Measurements from ENCODE around the gene SPO11.

Gene SPO11

DNA sequence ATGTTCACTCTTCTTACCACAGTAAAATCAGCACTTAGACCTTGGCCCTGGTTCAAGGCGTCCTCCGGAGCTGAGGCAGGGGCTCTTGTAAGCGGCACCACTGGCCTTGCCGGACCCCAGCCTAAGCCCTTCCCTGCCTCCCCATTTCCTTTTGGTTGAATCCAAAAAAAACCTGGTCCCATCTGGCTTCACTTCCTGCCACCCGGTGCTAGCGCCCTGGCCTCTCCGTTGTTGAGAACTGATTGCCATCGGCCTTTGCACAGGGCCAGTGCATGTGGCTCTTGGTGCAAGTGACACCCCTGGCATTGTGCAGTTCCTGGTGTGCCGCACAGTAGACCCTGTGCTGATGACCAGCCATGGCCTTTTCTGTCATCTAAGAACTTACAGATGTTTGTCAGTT, 42.6 kb downstream of the SPO11 start:
- H3K79me2 ChIP-seq (ENCODE audit: control insufficient read depth, low read length): no peaks in the 10 kb centered on the region; the same call in 1 of the 2 replicates
- H3K9me3 ChIP-seq (ENCODE audit: control insufficient read depth, insufficient read depth, low read length): no peaks in the 10 kb centered on the region
- no peak overlapping the region for H3K4me3 ChIP-seq (ENCODE audit: low read length)
- H4K20me1 ChIP-seq (ENCODE audit: control insufficient read depth, insufficient read depth, low read depth, low read length): peaks cover 4% of the 10 kb centered on the region; the same call in 1 of the 2 replicates
- no peak overlapping the region for H3K4me2 ChIP-seq (ENCODE audit: low read length)
- H3K27ac ChIP-seq (ENCODE audit: low read depth, low read length): no peak overlapping the region
- H3K4me1 ChIP-seq (ENCODE audit: control insufficient read depth, low read length): no peaks in the 10 kb centered on the region
- no peaks in the 10 kb centered on the region for H3K9me2 ChIP-seq (replicated peaks; ENCODE audit: control insufficient read depth, low read length)
- peaks cover 98% of the 10 kb centered on the region for H3K36me3 ChIP-seq (ENCODE audit: control insufficient read depth, low read length)
- H3K27me3 ChIP-seq (ENCODE audit: control insufficient read depth, low read length): no peaks in the 10 kb centered on the region
- 0 out of 2 replicates have a peak, but pooled peaks cover 2% of the 10 kb centered on the region for H3F3A ChIP-seq (ENCODE audit: control insufficient read depth, insufficient read depth)
- no peak for TF ChIP-seq EZH2phosphoT487 (IDR thresholded peaks at IDR 0.05; ENCODE audit: borderline replicate concordance, low read length)
- TF ChIP-seq, protein P1, sequence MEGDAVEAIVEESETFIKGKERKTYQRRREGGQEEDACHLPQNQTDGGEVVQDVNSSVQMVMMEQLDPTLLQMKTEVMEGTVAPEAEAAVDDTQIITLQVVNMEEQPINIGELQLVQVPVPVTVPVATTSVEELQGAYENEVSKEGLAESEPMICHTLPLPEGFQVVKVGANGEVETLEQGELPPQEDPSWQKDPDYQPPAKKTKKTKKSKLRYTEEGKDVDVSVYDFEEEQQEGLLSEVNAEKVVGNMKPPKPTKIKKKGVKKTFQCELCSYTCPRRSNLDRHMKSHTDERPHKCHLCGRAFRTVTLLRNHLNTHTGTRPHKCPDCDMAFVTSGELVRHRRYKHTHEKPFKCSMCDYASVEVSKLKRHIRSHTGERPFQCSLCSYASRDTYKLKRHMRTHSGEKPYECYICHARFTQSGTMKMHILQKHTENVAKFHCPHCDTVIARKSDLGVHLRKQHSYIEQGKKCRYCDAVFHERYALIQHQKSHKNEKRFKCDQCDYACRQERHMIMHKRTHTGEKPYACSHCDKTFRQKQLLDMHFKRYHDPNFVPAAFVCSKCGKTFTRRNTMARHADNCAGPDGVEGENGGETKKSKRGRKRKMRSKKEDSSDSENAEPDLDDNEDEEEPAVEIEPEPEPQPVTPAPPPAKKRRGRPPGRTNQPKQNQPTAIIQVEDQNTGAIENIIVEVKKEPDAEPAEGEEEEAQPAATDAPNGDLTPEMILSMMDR (IDR thresholded peaks at IDR 0.05; ENCODE audit: low read depth, low read length, poor library complexity, severe bottlenecking): no peak

DNA sequence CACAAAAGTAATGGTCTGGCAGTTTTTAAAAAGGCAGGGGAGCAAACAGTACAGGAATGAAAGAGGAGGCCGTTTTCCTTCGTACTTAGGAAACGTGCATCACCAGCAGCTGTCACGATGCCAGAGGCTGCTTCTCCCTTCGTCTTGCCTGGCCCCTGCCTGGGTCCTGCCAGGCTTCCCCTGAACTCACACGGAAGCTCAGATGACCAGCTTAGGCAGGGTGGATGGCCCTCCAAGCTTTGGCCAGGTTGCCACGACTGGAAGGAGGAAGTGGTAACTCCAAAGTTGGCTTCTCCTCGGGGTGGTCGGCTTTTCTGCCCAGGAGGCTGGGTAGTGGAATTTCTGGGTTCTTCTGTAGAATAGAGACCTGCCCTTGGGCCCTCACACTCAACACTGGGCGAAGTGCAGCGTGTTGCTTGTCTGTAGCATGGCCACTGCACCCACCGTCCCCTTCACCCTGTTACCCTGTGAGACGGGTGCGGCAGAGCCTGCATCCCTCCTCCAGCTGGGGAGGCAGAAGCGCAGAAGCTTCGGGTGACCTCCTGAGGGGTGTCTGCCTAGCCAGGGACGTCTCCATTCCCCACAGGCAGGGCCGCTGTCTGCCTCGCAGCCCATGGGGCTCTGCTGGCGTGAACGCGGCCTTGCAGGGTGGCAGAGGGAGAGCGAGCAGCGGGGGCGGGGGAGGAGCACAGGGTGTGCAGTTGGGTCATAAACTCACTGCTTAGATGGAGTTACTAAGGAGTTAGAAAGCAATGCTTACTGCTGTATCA, 43.2 kb downstream of the SPO11 start:
- Histone ChIP-seq H3K79me2 (ENCODE audit: control insufficient read depth, low read length) (no peaks in the 10 kb centered on the region; the same call in 1 of the 2 replicates), H3K4me3 (ENCODE audit: low read length) (no peak overlapping the region), H3K36me3 (ENCODE audit: control insufficient read depth, low read length) (peaks cover 99% of the 10 kb centered on the region), H3F3A (ENCODE audit: control insufficient read depth, insufficient read depth) (0 out of 2 replicates have a peak, but pooled peaks cover 2% of the 10 kb centered on the region), H4K20me1 (ENCODE audit: control insufficient read depth, insufficient read depth, low read depth, low read length) (peaks cover 4% of the 10 kb centered on the region; the same call in 1 of the 2 replicates), H3K9me3 (ENCODE audit: control insufficient read depth, insufficient read depth, low read length) (no peaks in the 10 kb centered on the region), H3K9me2 (replicated peaks; ENCODE audit: control insufficient read depth, low read length) (no peaks in the 10 kb centered on the region), H3K4me2 (ENCODE audit: low read length) (no peak overlapping the region), H3K27me3 (ENCODE audit: control insufficient read depth, low read length) (no peaks in the 10 kb centered on the region), H3K4me1 (ENCODE audit: control insufficient read depth, low read length) (no peaks in the 10 kb centered on the region), H3K27ac (ENCODE audit: low read depth, low read length) (no peak overlapping the region)
- TF ChIP-seq, protein P1 (IDR thresholded peaks at IDR 0.05; ENCODE audit: low read depth, low read length, poor library complexity, severe bottlenecking): no peak

DNA sequence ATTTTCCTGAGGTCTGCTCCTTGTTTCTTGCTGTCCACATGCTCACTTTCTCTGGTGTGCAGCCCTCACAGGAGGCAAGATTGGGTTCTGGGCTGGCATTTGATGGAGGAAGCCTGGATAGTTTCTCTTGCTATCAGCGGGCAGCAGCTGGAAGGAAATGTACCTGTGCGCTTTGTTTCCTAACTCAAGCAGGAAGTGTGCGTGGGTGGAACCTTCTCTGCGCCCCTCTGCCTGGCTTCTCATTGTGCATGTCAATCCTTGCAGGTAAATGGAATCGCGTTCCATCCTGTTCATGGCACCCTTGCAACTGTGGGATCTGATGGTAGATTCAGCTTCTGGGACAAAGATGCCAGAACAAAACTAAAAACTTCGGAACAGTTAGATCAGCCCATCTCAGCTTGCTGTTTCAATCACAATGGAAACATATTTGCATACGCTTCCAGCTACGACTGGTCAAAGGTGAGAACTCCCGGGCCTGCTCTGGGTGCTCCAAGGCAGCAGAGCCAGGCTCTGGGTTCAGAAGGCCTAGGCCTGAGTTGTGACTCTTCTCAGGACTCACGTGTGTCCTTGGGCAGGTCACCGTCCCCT, 44.8 kb downstream of the SPO11 start:
- Histone ChIP-seq H3K9me3 (ENCODE audit: control insufficient read depth, insufficient read depth, low read length) (no peaks in the 10 kb centered on the region), H3K79me2 (ENCODE audit: control insufficient read depth, low read length) (no peaks in the 10 kb centered on the region; the same call in 1 of the 2 replicates), H3K4me2 (ENCODE audit: low read length) (no peak overlapping the region), H3F3A (ENCODE audit: control insufficient read depth, insufficient read depth) (0 out of 2 replicates have a peak, but pooled peaks cover 2% of the 10 kb centered on the region), H3K4me3 (ENCODE audit: low read length) (no peak overlapping the region), H4K20me1 (ENCODE audit: control insufficient read depth, insufficient read depth, low read depth, low read length) (no peaks in the 10 kb centered on the region; the same call in 1 of the 2 replicates), H3K9me2 (replicated peaks; ENCODE audit: control insufficient read depth, low read length) (no peaks in the 10 kb centered on the region), H3K27me3 (ENCODE audit: control insufficient read depth, low read length) (no peaks in the 10 kb centered on the region), H3K36me3 (ENCODE audit: control insufficient read depth, low read length) (peaks cover 96% of the 10 kb centered on the region), H3K27ac (ENCODE audit: low read depth, low read length) (no peak overlapping the region), H3K4me1 (ENCODE audit: control insufficient read depth, low read length) (no peaks in the 10 kb centered on the region)
- no peak for TF ChIP-seq EZH2phosphoT487 (IDR thresholded peaks at IDR 0.05; ENCODE audit: borderline replicate concordance, low read length)
- TF ChIP-seq, protein P1 (IDR thresholded peaks at IDR 0.05; ENCODE audit: low read depth, low read length, poor library complexity, severe bottlenecking): no peak
